ENCODE measurements around the gene CDKL1. TPM values are rescaled to one million over a fixed set of nuclear protein-coding genes. Genes with fewer than 3 reads are reported as not detected.
A peak's percentile ranks its signal among the peaks of the same experiment; 100 is the strongest.

The CDKL1 gene
- 15.9 TPM for polyA plus RNA-seq (2013, experiment 1 of 2)
- 12.3 TPM for polyA plus RNA-seq (2013, experiment 2 of 2)

DNA sequence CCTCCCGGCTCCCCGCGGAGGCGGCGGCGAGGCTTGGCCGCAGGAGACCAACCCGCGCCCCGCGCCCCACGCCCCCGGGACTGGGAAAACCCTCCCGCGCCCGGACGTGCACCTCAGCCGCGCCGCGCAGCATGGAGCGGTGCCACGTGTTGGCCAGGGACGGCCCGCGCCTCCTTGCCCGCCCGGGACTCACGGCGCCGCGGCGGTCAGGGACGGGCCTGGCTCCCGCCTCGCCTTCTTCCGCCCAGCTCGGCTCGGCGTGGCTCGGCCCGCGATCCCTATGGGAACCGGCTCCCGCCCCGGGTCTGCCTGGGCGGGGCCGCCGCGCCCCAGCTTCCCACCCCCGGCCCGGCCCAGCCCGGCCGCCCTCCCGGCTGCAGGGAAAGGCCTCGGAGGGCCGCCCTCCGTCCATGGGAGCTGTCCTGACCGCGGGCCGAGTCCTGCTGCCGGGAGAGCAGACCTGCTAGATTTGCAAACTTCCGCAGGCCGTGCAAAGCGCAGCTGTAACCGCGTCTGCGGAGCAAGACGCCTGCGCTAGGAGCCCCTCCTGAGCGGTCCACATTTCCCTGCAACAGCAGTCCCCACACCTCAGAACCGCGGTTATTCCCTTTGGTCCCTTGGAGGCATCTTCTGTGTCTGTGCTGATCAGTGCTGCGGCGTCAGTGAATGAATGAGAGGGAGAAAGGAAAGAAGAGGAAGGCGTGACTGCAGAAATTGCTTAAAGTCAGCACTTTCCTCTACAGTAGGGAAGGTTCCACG is at the start of gene CDKL1:
Gene CDKL1, minus strand, starts transcription at position 251 of the 759 bp plus-strand sequence. CDS start 1,013 bp downstream, outside the sequence.
- WGBS, 2 experiments (ENCODE audit: insufficient coverage in 2 of 2): 1% methylated on average over 58 to 66 of the region's 77 CpGs
- peak within 1 kb of the TSS; percentile 67 for H3K27ac ChIP-seq (ENCODE audit: low read depth, low read length, severe bottlenecking)
- no peaks in the 10 kb centered on the region for H3K36me3 ChIP-seq (ENCODE audit: control insufficient read depth, insufficient read depth, low read length)
- peak within 1 kb of the TSS; percentile 55 for H3K4me3 ChIP-seq (ENCODE audit: extremely low read depth, insufficient read depth, low read length, poor library complexity, severe bottlenecking)
- no peaks in the 10 kb centered on the region for H3K9me3 ChIP-seq (ENCODE audit: control insufficient read depth, low read length)
- H3K4me1 ChIP-seq (ENCODE audit: control insufficient read depth, insufficient read depth, low read length, poor library complexity, severe bottlenecking): peaks cover 10% of the 10 kb centered on the region

DNA sequence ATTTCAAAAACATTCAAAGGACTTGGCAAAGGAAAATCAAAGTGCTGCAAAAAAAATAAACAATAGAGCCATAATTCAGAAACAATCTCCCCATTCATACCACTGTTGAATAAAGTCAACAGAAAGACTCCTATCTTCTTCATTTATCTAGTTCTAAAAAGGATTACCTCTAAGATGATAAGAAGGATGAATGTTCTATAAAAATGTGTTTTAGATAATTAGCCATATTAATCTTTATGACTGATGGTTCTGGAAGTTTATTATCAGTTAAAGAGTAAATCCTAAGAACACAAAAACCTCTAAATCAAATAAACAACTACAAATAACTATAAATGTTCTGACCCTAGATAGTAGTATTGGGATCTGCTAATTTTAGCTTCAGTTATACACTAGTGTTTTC is 37.8 kb upstream of the CDKL1 start:
- H3K4me3 ChIP-seq (ENCODE audit: extremely low read depth, insufficient read depth, low read length, poor library complexity, severe bottlenecking): no peak overlapping the region
- no peak overlapping the region for H3K27ac ChIP-seq (ENCODE audit: low read depth, low read length, severe bottlenecking)
- no peaks in the 10 kb centered on the region for H3K4me1 ChIP-seq (ENCODE audit: control insufficient read depth, insufficient read depth, low read length, poor library complexity, severe bottlenecking)
- peaks cover 57% of the 10 kb centered on the region for H3K36me3 ChIP-seq (ENCODE audit: control insufficient read depth, insufficient read depth, low read length)
- H3K9me3 ChIP-seq (ENCODE audit: control insufficient read depth, low read length): peaks cover 13% of the 10 kb centered on the region

- Histone ChIP-seq H3K9me3 (ENCODE audit: control insufficient read depth, low read length) (peaks cover 7% of the 10 kb centered on the region), H3K4me1 (ENCODE audit: control insufficient read depth, insufficient read depth, low read length, poor library complexity, severe bottlenecking) (no peaks in the 10 kb centered on the region), H3K27ac (ENCODE audit: low read depth, low read length, severe bottlenecking) (no peak overlapping the region), H3K36me3 (ENCODE audit: control insufficient read depth, insufficient read depth, low read length) (peaks cover 51% of the 10 kb centered on the region), H3K4me3 (ENCODE audit: extremely low read depth, insufficient read depth, low read length, poor library complexity, severe bottlenecking) (no peak overlapping the region)
- 100% methylated on average over 1 of the region's 1 CpG; no CpG with 5 or more reads in 1 of the 2 experiments for WGBS, 2 experiments (ENCODE audit: insufficient coverage in 2 of 2)
Observed at GRCh38 chr14:50432131-50432530, 35.5 kb upstream of the CDKL1 start.

GRCh38 chr14:50425816-50426215 is 29.1 kb upstream of the CDKL1 start:
- H3K27ac ChIP-seq (ENCODE audit: low read depth, low read length, severe bottlenecking): no peak overlapping the region
- no CpG with 5 or more reads among the region's 3 CpGs for WGBS, 2 experiments (ENCODE audit: insufficient coverage in 2 of 2)
- no peak overlapping the region for H3K4me3 ChIP-seq (ENCODE audit: extremely low read depth, insufficient read depth, low read length, poor library complexity, severe bottlenecking)
- H3K4me1 ChIP-seq (ENCODE audit: control insufficient read depth, insufficient read depth, low read length, poor library complexity, severe bottlenecking): no peaks in the 10 kb centered on the region
- H3K9me3 ChIP-seq (ENCODE audit: control insufficient read depth, low read length): no peaks in the 10 kb centered on the region
- peaks cover 50% of the 10 kb centered on the region for H3K36me3 ChIP-seq (ENCODE audit: control insufficient read depth, insufficient read depth, low read length)

- Histone ChIP-seq H3K9me3 (ENCODE audit: control insufficient read depth, low read length) (no peaks in the 10 kb centered on the region), H3K27ac (ENCODE audit: low read depth, low read length, severe bottlenecking) (no peak overlapping the region), H3K36me3 (ENCODE audit: control insufficient read depth, insufficient read depth, low read length) (peaks cover 56% of the 10 kb centered on the region), H3K4me1 (ENCODE audit: control insufficient read depth, insufficient read depth, low read length, poor library complexity, severe bottlenecking) (no peaks in the 10 kb centered on the region), H3K4me3 (ENCODE audit: extremely low read depth, insufficient read depth, low read length, poor library complexity, severe bottlenecking) (no peak overlapping the region)
- WGBS, 2 experiments (ENCODE audit: insufficient coverage in 2 of 2): 100% methylated on average over 1 of the region's 2 CpGs; no CpG with 5 or more reads in 1 of the 2 experiments
Observed at GRCh38 chr14:50425105-50425504, 28.4 kb upstream of the CDKL1 start.

DNA sequence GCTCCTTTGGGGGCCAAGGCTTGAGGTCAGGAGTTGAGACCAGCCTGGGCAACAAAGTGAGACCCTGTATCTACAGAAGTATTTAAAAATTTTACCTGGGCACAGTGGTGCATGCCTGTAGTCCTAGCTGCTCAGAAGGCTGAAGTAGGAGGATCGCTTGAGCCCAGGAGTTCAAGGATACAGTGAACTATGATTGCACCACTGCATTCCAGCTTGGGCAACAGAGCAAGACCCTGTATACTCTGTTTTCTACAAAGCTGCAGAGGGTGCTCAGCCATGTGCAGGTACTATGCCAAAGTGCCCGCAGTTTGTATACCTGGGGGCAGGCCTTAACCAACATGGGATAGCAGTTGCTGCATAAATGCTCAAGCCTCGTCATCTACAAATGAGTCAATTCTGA is 26.8 kb upstream of the CDKL1 start:
- 91 to 95% methylated on average over 2 of the region's 3 CpGs for WGBS, 2 experiments (ENCODE audit: insufficient coverage in 2 of 2)
- H3K36me3 ChIP-seq (ENCODE audit: control insufficient read depth, insufficient read depth, low read length): peaks cover 56% of the 10 kb centered on the region
- no peaks in the 10 kb centered on the region for H3K9me3 ChIP-seq (ENCODE audit: control insufficient read depth, low read length)
- H3K4me1 ChIP-seq (ENCODE audit: control insufficient read depth, insufficient read depth, low read length, poor library complexity, severe bottlenecking): no peaks in the 10 kb centered on the region
- no peak overlapping the region for H3K27ac ChIP-seq (ENCODE audit: low read depth, low read length, severe bottlenecking)
- H3K4me3 ChIP-seq (ENCODE audit: extremely low read depth, insufficient read depth, low read length, poor library complexity, severe bottlenecking): no peak overlapping the region

DNA sequence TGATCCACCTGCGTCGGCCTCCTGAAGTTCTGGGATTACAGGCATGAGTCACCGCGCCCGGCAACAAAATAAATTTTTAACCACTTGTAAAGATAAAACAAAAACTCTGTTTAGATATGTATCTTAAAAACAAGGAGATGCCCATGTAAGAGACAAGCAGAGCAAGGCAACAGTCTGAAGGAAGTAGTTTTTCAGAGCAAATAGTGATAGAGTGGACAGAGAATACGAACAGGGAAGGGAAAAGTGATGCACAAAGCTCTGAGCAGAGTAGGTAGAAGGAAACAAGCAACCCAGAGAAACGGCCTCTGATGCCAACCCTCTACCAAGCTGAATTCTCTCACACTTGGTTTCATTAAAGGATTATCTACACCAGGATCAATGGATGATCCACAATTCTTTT is 24.8 kb upstream of the CDKL1 start:
- Histone ChIP-seq H3K4me1 (ENCODE audit: control insufficient read depth, insufficient read depth, low read length, poor library complexity, severe bottlenecking) (no peaks in the 10 kb centered on the region), H3K36me3 (ENCODE audit: control insufficient read depth, insufficient read depth, low read length) (peaks cover 73% of the 10 kb centered on the region), H3K27ac (ENCODE audit: low read depth, low read length, severe bottlenecking) (no peak overlapping the region), H3K4me3 (ENCODE audit: extremely low read depth, insufficient read depth, low read length, poor library complexity, severe bottlenecking) (no peak overlapping the region), H3K9me3 (ENCODE audit: control insufficient read depth, low read length) (no peaks in the 10 kb centered on the region)
- 100% methylated on average over 1 of the region's 7 CpGs; no CpG with 5 or more reads in 1 of the 2 experiments for WGBS, 2 experiments (ENCODE audit: insufficient coverage in 2 of 2)

DNA sequence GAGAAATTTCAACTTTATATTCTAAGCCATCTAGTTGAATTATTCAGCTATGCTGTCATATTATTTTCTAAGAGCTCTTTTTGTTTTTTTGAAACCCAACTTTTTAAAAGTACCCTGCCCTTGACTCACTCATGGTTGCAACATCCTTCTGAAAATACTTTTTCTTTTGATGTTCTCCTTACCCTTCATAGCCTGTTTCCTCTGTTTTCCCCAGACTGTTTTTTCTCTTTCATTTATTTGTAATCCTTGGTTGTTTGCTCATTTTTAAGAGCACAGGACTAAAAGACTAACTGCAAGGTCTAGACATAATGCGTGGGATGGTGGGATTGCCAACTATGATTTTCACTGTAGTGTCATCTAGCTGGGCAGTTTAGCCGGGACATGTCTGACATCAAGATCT is 21.2 kb upstream of the CDKL1 start:
- Histone ChIP-seq H3K36me3 (ENCODE audit: control insufficient read depth, insufficient read depth, low read length) (peaks cover 64% of the 10 kb centered on the region), H3K27ac (ENCODE audit: low read depth, low read length, severe bottlenecking) (no peak overlapping the region), H3K4me3 (ENCODE audit: extremely low read depth, insufficient read depth, low read length, poor library complexity, severe bottlenecking) (no peak overlapping the region), H3K9me3 (ENCODE audit: control insufficient read depth, low read length) (no peaks in the 10 kb centered on the region), H3K4me1 (ENCODE audit: control insufficient read depth, insufficient read depth, low read length, poor library complexity, severe bottlenecking) (no peaks in the 10 kb centered on the region)
- 100% methylated on average over 2 of the region's 2 CpGs for WGBS, 2 experiments (ENCODE audit: insufficient coverage in 2 of 2)

DNA sequence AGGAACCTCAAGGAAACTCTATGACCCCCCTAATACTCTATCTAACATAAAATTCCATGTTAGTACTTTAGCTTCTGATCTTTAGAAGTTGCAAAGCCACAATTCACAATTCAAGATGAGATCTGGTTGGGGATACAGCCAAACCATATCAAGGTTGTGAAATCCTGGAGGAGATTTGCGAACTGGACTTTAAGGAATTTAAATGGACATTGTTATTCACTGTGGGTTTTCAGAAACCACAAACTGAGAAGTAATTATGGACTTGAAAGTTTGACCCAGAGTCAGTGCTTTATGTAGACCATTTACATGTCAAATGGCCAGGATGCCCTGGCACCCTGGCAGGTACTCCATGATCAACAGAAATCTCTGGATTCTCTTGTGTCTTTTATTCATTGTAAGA is 14.2 kb upstream of the CDKL1 start:
- Histone ChIP-seq H3K4me1 (ENCODE audit: control insufficient read depth, insufficient read depth, low read length, poor library complexity, severe bottlenecking) (no peaks in the 10 kb centered on the region), H3K4me3 (ENCODE audit: extremely low read depth, insufficient read depth, low read length, poor library complexity, severe bottlenecking) (no peak overlapping the region), H3K27ac (ENCODE audit: low read depth, low read length, severe bottlenecking) (no peak overlapping the region), H3K9me3 (ENCODE audit: control insufficient read depth, low read length) (peaks cover 2% of the 10 kb centered on the region), H3K36me3 (ENCODE audit: control insufficient read depth, insufficient read depth, low read length) (peaks cover 9% of the 10 kb centered on the region)
- WGBS, 2 experiments (ENCODE audit: insufficient coverage in 2 of 2): 89 to 100% methylated on average over 1 of the region's 1 CpG

- no peak overlapping the region for H3K4me3 ChIP-seq (ENCODE audit: extremely low read depth, insufficient read depth, low read length, poor library complexity, severe bottlenecking)
- H3K36me3 ChIP-seq (ENCODE audit: control insufficient read depth, insufficient read depth, low read length): peaks cover 6% of the 10 kb centered on the region
- H3K9me3 ChIP-seq (ENCODE audit: control insufficient read depth, low read length): peaks cover 7% of the 10 kb centered on the region
- WGBS, 2 experiments (ENCODE audit: insufficient coverage in 2 of 2): 78 to 88% methylated on average over 1 to 2 of the region's 3 CpGs
- no peaks in the 10 kb centered on the region for H3K4me1 ChIP-seq (ENCODE audit: control insufficient read depth, insufficient read depth, low read length, poor library complexity, severe bottlenecking)
- H3K27ac ChIP-seq (ENCODE audit: low read depth, low read length, severe bottlenecking): no peak overlapping the region
Observed at GRCh38 chr14:50410071-50410470, 13.4 kb upstream of the CDKL1 start.

- no peak overlapping the region for H3K4me3 ChIP-seq (ENCODE audit: extremely low read depth, insufficient read depth, low read length, poor library complexity, severe bottlenecking)
- WGBS, 2 experiments (ENCODE audit: insufficient coverage in 2 of 2): 82 to 100% methylated on average over 2 to 3 of the region's 6 CpGs
Observed at GRCh38 chr14:50407111-50407812, 10.6 kb upstream of the CDKL1 start.

More at GRCh38 chr14:50407111-50407812, 10.6 kb upstream of the CDKL1 start:
- Histone ChIP-seq H3K9me3 (ENCODE audit: control insufficient read depth, low read length) (peaks cover 7% of the 10 kb centered on the region), H3K36me3 (ENCODE audit: control insufficient read depth, insufficient read depth, low read length) (no peaks in the 10 kb centered on the region), H3K27ac (ENCODE audit: low read depth, low read length, severe bottlenecking) (no peak overlapping the region), H3K4me1 (ENCODE audit: control insufficient read depth, insufficient read depth, low read length, poor library complexity, severe bottlenecking) (peaks cover 9% of the 10 kb centered on the region)

Measured in mesodermal cell (in vitro differentiated cells).